Suprapubic skin (tissue), 3 donors: Measurements from ENCODE around the gene SFTPD.

Experiments used
- CTCF ChIP-seq, 2 donors: fragments of 200-600 bp in 1 of 2; fragments of 450-650 bp in 1 of 2; sonication (generic) in 1 of 2; IDR thresholded peaks; one replicate each; pipeline ENCODE4 v1.5.1; 2016 to 2019; ENCODE audit warnings: antibody characterized with exemption in 2 of 2, mild to moderate bottlenecking in 1 of 2, moderate library complexity in 1 of 2
- POLR2AphosphoS5 ChIP-seq, 3 donors: sonication (generic); formaldehyde crosslinking; IDR thresholded peaks; one replicate each; pipeline ENCODE4 v1.6.1; 2017; ENCODE audit warnings: antibody characterized with exemption in 3 of 3

GRCh38 chr10:79946271-79947082 is 2.4 kb downstream of the SFTPD start:
- no peak for TF ChIP-seq CTCF (IDR thresholded peaks at IDR 0.05)
- no peak for TF ChIP-seq POLR2AphosphoS5 (IDR thresholded peaks at IDR 0.05)
